Mononuclear cell (primary cell): ENCODE data around the gene ARHGAP8. TPM values are rescaled to one million over a fixed set of nuclear protein-coding genes. Genes with fewer than 3 reads are reported as not detected.

ENCODE experiments used
- H3K27me3 ChIP-seq: 2 replicates; pipeline ENCODE4 v1.6.0; 2011; ENCODE audit warnings: low read length, control low read depth; ENCODE audit not compliant: insufficient read depth
- H3K4me1 ChIP-seq: 2 replicates; pipeline ENCODE4 v1.5.1; 2011; ENCODE audit warnings: mild to moderate bottlenecking, low read length, control low read depth; ENCODE audit not compliant: insufficient read depth
- H3K4me3 ChIP-seq: 2 replicates; pipeline ENCODE4 v1.5.1; 2011; ENCODE audit warnings: mild to moderate bottlenecking, low read length, moderate library complexity
- H3K9me3 ChIP-seq: 2 replicates; pipeline ENCODE4 v1.5.1; 2011; ENCODE audit warnings: low read depth, mild to moderate bottlenecking, control low read depth, low read length
- total RNA-seq: library from RNA; depleted of rRNA; stranded (reverse); fragments of >200 nt; gene quantifications from one replicate; pipeline ENCODE4 v1.2.3, GENCODE V29; 2012

The ARHGAP8 gene
- total RNA-seq, 1 donor, result 5.4 TPM

- Histone ChIP-seq H3K27me3 (no peaks in the 10 kb centered on the region), H3K4me3 (no peak overlapping the region), H3K9me3 (no peaks in the 10 kb centered on the region), H3K4me1 (no peaks in the 10 kb centered on the region)
Measured at GRCh38 chr22:44718418-44718817, 34.0 kb upstream of the ARHGAP8 start.

GRCh38 chr22:44719586-44720368, 32.6 kb upstream of the ARHGAP8 start:
- Histone ChIP-seq H3K4me3 (no peak overlapping the region), H3K27me3 (no peaks in the 10 kb centered on the region), H3K4me1 (no peaks in the 10 kb centered on the region), H3K9me3 (no peaks in the 10 kb centered on the region)

DNA sequence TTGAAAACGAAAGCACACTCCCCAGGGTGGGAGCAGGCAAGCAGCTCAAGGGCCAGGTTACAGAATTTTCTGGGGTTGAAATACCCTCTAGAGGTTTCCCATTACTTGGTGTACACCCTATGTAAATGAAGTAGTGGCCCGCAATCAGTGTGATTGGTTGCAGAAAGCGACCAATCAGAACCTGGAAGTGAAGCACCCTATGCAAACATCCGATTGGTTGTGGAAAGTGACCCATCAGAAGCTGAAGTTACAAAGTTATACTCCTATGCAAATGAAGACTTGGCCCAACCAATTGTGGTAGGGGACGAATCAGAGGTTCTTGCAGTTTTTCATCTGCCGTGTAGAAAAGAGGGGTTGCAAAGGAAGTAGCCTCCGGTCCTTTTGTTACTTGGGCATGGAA, 31.2 kb upstream of the ARHGAP8 start:
- H3K4me3 ChIP-seq, result no peak overlapping the region
- no peaks in the 10 kb centered on the region for H3K27me3 ChIP-seq
- H3K9me3 ChIP-seq, result no peaks in the 10 kb centered on the region
- no peaks in the 10 kb centered on the region for H3K4me1 ChIP-seq

DNA sequence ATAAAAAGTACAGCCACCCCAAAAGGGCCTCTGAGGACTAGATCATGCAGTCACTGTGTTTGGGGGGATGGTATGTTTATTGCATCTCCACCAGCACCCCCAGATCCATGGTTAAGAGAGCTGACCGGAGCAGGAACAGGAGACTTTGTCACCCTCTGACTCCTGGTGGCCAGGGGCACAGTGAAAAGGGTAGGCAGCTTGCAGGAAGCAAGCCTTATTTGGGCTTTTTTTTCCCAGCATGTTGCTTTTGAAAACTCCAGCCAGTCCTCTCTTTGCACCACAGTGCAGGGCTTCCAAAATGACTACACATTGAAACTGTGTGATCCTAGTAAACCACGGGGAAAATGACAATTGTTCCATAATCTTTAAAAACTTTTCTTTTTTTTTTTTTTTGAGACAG, 29.8 kb upstream of the ARHGAP8 start:
- no peaks in the 10 kb centered on the region for H3K27me3 ChIP-seq
- no peaks in the 10 kb centered on the region for H3K4me1 ChIP-seq
- H3K9me3 ChIP-seq, result no peaks in the 10 kb centered on the region
- H3K4me3 ChIP-seq, result no peak overlapping the region

GRCh38 chr22:44723801-44724200, 28.6 kb upstream of the ARHGAP8 start:
- no peaks in the 10 kb centered on the region for H3K27me3 ChIP-seq
- no peaks in the 10 kb centered on the region for H3K9me3 ChIP-seq
- no peak overlapping the region for H3K4me3 ChIP-seq
- H3K4me1 ChIP-seq, result peaks cover under 1% of the 10 kb centered on the region

GRCh38 chr22:44724416-44724815, 28.0 kb upstream of the ARHGAP8 start:
- Histone ChIP-seq H3K4me1 (peaks cover 7% of the 10 kb centered on the region), H3K9me3 (no peaks in the 10 kb centered on the region), H3K4me3 (no peak overlapping the region), H3K27me3 (no peaks in the 10 kb centered on the region)

- H3K4me1 ChIP-seq, result peaks cover 10% of the 10 kb centered on the region
- H3K4me3 ChIP-seq, result no peak overlapping the region
- no peaks in the 10 kb centered on the region for H3K27me3 ChIP-seq
- no peaks in the 10 kb centered on the region for H3K9me3 ChIP-seq
Measured at GRCh38 chr22:44724859-44725258, 27.5 kb upstream of the ARHGAP8 start.

DNA sequence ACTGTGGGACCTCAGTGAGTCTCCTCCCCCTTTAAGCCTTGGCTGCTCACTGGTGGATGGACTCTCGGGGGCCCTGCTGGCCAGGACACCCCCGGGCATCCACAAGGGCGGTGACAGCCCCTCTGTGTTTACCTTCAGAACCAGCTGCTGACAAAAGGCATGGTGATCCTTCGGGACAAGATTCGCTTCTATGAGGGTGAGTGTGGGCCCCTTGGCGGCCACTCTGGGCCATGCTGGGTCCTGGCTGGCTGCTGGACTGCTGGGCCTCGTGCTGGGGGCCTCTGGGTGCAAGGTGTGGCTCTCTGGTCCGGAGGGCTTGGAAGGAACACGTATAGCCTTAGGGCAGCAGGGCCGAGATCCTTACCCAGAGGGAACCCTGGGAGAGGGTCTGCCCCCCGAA, 25.9 kb upstream of the ARHGAP8 start:
- Histone ChIP-seq H3K4me1 (peaks cover 10% of the 10 kb centered on the region), H3K27me3 (no peaks in the 10 kb centered on the region), H3K4me3 (no peak overlapping the region), H3K9me3 (no peaks in the 10 kb centered on the region)

GRCh38 chr22:44727148-44727547, 25.2 kb upstream of the ARHGAP8 start:
- Histone ChIP-seq H3K9me3 (no peaks in the 10 kb centered on the region), H3K27me3 (no peaks in the 10 kb centered on the region), H3K4me3 (no peak overlapping the region), H3K4me1 (peaks cover 10% of the 10 kb centered on the region)

DNA sequence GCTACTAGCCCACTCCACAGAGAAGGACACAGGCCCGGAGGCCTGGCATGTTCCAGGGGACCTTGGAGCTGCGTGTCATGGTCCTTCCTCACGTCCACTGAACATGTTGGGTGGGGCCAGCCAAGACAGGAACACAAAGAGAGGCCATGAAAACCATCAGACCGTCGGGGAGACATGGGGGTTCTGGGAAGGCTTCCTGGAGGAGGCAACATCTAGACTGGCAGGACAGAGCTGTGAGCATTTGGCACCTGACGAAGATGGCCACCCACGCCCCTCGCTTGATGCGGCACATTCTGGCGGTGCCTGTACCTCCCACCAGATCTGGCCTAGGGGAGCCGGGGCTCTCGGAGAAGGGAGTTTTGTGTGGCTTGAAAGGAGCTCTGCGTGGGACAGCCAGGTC, 24.7 kb upstream of the ARHGAP8 start:
- Histone ChIP-seq H3K4me3 (no peak overlapping the region), H3K27me3 (no peaks in the 10 kb centered on the region), H3K9me3 (no peaks in the 10 kb centered on the region), H3K4me1 (peaks cover 10% of the 10 kb centered on the region)

- H3K4me1 ChIP-seq, result peaks cover 10% of the 10 kb centered on the region
Measured at GRCh38 chr22:44728761-44729324, 23.5 kb upstream of the ARHGAP8 start.

DNA sequence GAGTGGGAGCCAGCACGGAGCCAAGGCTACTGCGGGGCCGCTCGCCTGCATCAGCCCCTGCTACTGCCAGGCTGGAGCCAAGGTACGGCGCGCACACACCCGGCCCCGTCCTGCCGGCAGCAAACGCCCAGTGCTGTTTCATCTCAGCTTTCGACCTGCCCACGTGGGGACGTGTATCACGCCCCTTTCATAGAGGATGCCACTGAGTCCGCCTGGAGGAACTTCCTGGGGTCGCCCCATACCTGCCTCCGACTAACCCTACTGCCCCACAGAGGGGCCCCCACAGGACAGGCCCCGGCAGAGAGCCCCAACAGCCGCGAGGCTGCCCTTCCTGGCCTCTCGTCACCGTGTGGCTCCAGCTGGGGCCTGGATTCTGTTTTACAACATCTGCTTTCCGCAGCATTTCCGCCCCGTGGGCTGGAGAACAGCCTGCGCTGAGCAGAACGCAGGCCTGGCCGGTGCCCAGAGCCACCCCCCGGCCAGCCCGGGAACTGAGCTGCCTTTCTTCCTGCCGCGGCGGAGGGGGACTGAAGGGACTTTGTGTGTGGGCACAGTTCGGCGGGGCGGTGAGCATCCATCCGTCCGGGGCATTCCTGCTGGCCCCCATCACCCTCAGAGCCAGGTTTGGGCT, 22.9 kb upstream of the ARHGAP8 start:
- Histone ChIP-seq H3K4me3 (no peak overlapping the region), H3K4me1 (peaks cover 10% of the 10 kb centered on the region), H3K9me3 (no peaks in the 10 kb centered on the region), H3K27me3 (no peaks in the 10 kb centered on the region)

More at GRCh38 chr22:44728761-44729324, 23.5 kb upstream of the ARHGAP8 start:
- no peak overlapping the region for H3K4me3 ChIP-seq
- H3K27me3 ChIP-seq, result no peaks in the 10 kb centered on the region
- no peaks in the 10 kb centered on the region for H3K9me3 ChIP-seq

- no peak overlapping the region for H3K4me3 ChIP-seq
- no peaks in the 10 kb centered on the region for H3K27me3 ChIP-seq
- no peaks in the 10 kb centered on the region for H3K9me3 ChIP-seq
- H3K4me1 ChIP-seq, result peaks cover 10% of the 10 kb centered on the region
Measured at GRCh38 chr22:44730022-44730393, 22.4 kb upstream of the ARHGAP8 start.

DNA sequence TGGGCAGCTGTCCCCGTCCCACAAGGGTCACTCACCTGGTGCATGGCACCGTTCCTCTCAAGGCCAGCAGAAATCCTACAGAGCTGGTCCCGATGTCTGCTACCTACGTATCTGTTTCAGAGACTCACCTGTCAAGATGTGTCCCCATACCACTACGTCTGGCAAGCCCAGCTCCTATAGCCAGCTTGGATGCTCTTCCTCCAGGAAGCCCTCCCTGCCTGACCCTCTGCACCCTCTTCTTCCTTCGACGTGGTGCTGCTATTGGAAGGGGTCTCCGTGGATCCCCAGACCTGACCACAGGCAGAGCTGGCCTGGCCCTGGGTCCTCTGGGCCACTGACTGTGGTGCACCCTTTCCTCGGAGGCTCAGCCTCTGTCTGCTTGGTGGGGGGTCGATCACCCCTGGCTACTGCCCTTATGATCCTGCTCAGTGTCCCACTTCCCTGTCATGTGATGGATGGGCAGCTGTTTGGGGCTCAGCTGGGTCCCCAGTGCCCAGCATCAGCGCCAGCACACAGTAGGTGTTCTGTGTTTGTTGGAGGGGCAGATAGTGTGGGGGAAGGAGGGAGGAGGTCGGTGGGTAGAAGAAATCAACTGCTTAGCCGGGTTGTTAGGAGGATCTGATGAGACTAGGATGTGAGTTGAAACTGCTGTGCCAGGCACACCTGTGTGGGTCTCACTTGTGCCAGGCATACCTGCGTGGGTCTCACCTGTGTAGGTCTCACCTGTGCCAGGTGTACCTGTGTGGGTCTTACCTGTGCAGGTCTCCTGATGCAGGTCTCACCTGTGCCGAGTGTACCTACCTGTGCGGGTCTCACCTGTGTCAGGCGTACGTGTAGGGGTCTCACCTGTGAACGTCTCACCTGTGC, 21.7 kb upstream of the ARHGAP8 start:
- H3K4me1 ChIP-seq, result peaks cover 10% of the 10 kb centered on the region
- H3K9me3 ChIP-seq, result no peaks in the 10 kb centered on the region
- no peak overlapping the region for H3K4me3 ChIP-seq
- no peaks in the 10 kb centered on the region for H3K27me3 ChIP-seq
